TTC549 (cell line): ENCODE results near the gene GLYR1.

Experiments used
- FAIRE-seq: peaks from 2 replicates; lab custom pipeline; 2012; peaks lifted over from hg19 to GRCh38; lab: Jason Lieb, UNC

The GLYR1 gene

DNA sequence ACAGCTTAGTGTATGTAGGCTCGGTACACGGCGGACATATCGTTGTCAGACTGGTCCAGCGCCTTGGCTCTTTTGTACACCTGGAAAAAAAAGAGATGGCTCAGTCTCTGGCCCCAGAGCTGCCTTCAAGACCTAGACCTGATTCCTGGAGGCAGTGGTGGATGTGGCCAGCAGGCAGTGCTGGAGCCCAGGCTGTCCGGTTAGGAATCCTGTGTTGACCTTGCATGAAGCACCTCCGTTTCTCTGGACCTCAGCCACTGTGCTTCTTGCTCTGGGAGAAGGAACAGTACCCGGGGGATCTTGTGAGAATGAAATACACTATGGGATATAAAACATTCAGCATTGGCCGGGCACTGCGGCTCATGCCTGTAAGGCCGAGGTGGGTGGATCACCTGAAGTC lies 41.9 kb downstream of the GLYR1 start:
- FAIRE-seq: no peak

DNA sequence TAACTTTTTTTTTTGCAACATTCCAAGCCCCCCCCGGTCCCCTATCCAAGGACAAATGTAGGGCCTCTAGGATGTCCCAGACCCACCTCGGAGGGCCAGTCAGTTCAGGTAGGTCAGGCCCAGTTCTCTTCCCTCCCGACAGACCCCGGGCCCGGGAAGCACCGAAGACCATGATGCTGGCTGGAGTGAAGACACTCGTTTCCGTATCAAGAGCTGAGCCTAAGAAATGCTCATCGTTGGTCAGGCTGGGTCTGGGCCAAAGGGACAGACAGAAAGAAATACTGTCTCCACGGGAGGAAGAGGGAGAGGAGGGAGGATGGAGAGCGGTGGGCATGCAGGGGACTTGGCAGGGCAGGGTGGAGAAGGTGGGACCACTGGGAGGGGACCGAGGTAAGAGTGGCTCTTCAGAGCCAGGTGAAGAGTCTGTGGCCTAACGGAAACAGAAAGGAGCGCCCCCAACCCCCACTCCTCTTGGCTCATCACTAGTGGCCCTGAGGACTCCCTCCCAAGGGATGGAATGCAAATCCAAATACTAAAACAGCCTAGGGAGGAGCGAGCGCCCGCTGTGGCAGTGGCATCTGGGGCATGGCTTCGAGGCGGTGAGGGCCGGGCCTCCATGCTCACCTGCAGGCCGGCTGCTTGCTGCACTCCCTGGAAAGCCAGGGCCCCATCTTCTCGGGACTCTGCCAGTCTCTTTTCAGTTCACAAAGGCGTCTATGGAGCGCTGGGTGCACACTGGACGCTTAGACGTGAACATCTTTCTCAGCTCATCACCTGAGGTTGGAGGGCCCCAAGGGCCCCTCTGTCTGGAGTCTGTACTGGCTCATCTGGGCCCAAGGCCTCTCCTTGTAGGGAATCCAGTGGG lies 43.0 kb downstream of the GLYR1 start:
- FAIRE-seq: no peak

DNA sequence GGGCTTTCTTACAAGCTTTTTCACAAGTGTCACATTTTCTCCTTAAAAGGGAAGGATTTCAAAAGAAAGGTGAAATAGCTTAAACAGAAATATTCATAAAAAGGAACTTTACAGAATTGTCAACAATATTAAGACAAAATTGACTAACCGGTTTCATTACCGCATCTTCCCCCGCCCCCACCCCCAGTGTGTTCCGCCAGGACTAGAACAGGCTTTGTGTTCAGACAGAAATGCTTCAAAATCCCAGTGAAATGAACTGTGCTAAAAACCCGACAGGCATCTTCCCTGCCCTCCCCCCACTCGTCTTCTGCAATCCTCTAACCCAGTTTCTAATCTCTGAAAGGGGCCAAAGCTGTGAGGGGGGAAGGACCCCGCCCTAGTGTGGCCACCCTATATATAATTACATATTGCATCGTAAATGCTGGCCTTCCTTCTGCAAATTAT lies 43.7 kb downstream of the GLYR1 start:
- FAIRE-seq: no peak

DNA sequence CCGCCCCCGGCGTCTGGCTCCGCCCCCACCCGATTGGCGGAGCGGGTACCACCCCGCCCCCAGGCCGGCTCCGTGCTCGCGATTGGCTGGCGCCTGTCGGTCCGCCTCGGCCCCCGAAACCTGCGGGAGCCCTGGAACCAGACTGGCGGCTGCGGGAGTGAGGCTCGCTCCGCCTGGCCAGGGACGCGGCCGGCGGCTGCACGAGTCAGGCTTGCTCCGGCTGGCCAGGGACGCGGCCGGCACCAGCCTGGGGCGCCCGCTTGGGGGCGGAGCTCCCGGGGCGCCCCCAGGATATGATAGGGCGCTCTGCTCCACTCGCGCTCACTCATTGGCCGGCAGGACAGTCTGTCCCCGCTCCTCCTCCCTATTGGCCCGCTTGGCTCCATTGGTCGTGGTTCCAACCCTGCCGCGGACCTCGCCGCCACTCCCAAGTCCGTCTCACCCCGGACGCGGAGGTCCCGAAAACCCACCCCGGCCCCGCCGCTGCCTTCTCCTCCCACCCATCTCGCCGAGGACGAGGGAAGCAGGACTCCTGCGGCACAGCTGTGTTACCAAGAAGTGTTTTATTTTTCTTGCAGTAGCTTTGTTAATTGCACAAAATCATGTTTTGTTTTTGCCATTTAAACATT lies 44.3 kb downstream of the GLYR1 start:
- no peak for FAIRE-seq

DNA sequence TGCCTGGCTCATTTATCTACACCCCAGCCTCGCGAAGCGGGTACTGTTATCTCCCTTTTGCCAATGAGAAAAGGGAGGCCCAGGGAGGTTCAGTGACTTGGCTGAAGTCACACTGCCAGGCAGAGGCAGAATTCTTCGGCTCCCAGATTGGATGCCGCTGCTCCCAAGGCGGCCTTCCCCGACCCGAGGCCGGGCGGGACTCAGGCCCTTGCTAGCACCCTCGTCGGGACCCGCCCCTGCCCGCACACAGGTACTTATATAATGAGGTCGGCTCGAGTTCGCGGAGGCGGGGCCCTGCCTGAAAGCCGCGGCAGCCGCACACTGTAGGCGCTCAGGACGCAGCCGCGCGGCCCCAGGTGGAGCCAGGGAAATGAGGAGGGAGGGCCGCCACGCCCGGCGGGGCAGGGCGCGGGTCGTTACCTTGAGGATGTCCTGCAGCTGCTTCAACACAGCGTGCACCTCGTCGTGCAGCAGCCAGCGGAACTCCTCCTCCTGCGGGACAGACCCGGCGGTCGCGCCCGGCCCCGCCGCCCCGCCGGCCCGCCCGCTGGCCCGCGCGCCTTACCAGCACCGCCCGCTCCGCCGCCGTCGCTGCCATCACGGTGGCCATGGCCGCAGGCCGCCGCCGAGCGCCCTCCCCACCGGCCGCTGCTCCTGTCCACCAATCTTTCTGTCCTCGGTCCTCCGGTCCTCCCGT lies 45.0 kb downstream of the GLYR1 start, which contains the start of gene ROGDI:
Gene ROGDI, minus strand, starts transcription at position 672 of the 697 bp plus-strand sequence. Its CDS starts 62 bp downstream, at position 610.
- FAIRE-seq: no peak

DNA sequence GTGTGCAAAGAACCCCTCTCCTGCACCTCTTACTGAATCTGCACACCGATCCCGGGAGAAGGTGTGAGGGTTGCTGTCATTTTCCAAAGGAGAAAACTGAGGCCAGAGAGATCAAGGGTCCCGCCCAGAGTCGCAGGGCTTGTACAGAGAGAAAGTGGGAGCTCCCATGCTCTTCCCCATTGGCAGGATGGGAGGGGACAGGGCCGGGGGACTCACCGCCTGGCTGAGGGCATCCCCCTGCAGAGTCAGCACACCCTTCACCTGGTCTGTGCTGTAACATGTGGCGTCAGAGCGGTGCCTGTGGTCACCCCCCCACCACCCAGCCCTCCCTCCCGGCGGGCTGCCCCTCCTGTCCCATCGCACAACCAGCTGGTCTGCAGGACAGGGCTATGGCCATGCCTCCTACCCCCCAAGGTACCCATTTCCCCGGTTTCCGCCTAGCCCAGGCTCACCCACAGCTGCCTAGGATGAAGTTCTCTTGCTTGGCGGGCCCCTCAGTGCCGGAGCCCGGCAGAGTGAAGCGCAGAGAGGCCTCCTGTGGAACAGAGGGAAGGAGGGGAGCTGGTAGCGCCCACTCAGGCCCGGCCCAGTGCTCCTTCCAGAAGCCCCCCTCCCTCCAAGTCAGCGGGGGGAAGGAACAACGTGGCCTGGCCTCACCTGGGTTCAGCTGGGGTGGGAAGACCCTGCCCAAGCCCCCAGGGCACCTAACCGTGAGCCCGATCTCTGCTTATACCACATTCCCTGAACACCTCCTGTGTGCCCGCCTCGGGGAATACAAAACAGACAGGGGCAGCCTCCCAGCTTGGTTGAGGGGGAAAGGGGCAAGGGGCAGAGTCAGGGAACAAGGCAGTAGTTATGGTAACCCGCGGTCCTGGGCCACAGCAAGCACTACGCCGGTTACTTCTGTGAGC lies 45.8 kb downstream of the GLYR1 start:
- no peak for FAIRE-seq

DNA sequence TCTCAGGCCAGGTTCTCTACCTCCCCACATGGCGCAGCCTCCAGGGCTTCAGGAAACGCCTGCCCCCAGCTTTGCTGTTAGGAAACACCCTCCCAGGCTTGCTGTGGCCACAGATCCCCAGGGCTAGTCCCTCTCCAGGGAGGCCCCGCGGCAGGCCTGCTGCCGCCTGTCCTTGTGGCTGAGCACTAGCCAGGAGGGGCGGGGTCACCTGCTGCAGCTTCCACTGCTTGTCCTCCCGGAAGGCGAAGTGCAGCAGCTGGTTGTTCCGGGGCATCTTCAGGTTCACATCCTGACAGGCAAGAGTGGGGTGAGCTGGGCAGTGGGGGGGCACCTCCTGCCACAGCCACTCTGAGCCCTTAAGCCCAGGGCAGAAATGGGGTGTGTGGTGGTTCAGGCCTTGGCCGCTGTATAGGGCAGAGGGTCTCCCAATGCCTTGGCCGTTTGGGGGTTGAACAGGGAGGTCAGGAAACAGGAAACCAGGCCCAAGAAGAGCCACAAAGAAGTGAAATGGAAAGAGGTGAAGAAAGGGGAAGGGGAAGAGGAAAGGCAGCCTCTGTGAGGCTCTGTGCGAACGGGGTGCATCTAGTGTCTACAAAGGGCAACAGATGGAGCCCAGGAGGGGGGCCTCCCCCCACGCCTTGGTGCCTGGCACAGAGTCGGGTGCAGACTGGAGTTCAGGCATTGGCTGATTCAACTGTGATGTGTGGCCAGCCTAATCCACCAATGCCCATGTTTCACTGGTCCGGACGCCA lies 46.6 kb downstream of the GLYR1 start:
- no peak for FAIRE-seq

DNA sequence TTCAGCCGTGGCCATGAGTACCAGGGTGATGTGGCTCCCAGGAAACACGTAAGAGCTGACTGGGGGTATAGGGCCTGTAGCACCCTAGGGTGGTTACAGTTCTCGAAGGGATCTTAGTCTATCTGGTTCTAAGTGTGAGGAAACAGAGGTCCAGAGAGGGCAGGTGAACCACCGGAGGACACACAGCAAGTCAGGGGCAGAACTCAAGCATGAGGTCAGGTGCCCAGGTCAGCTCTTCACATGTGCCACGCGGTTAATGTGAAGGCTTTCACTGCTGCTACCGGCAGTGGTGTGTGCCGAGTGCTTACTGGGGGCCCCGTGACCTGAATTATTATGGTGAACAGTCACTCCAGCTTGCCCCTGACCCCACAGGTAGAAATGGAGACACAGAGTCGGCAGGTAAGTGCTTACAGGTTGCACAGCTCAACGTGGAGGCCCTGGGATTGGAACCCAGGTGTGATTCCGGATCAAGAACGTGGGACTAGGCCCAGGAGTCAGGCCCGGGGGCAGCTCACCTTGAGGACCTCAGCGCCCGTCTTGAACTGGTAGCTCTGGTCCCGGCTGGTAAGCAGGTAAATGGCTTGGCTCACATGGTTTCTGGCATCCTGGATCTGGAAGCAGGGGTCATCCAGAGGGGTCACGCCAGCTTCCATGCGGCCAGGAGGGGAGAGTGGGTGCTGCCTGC lies 47.8 kb downstream of the GLYR1 start:
- FAIRE-seq: no peak

DNA sequence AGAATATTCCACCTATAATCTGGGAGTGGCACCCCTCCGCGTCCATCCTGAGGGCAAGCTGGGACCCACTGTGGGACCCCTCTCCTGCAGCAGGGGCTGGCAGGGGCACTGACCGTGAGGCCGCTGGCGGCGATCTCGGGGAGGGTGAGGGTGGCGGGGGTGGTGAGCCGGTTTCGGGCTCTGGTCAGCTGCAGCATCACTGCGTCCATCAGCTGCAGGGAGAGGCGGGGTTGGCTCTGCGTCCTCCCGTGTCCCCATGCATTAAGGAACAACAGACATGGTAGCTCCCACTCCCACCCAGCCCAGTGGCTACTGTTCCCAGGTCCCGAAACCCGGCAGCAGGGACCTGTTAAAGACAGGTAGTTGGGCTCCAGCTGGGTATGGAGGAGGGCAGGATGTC lies 48.6 kb downstream of the GLYR1 start:
- FAIRE-seq: no peak

DNA sequence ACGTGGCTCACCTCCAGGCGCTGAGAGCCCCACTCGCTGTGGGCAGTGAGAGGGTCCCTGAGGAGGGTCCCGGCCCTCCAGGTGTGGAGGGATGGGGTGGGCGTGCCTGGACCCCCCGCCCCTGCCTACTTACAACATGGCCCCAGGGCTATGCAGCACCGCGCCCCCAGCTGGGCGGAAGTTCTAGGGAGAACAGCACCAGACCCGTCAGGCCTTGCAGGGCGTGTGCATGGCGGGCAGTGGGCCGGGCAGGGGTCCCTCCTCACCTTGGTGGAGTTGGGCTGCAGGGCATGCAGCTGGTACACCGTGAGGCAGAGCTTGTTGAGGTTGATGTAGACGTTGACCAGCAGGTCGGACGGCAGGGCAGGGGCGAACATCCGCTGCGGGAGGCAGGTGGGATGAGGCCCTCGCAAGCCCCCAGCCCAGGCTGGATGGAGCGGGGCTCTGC lies 49.3 kb downstream of the GLYR1 start:
- no peak for FAIRE-seq

DNA sequence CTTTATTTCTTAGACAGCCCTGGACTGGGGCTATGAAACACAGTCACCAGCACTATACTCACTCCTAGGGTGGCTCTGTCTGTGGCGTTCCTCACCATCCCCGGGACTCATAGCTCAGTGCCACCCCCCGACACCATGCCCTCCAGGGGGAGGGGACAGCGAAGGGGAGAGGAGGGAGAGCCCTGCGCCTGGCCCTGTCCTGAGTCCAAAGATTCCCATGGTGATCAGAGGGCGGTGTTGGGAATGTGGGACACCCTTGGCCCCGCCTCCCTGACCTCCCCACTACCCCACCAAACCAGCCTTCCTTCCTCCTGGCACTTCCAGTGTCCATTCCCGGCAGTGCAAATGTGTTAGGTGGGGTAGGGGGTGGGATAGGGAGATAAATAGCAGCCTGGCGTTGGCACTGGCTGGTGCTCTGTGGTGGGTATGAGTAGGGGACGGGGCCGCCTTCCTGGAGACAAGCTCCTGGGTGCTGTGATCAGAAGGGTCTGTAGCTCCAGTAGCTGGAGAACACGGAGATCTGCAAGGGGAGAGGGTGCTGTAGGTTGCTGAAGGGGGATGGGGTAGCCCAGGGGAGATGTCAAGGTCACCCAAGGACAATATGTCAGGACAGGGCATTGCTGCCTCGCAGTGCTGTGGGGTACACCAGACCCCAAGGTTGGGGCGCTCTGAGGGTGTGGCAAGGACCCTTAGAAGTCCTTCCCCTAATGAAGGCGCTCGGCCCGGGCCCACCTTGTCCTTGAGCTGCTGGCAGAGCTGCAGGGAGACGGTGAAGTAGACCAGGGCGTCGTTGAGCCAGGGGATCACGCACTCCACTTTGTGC lies 49.9 kb downstream of the GLYR1 start:
- FAIRE-seq: no peak

DNA sequence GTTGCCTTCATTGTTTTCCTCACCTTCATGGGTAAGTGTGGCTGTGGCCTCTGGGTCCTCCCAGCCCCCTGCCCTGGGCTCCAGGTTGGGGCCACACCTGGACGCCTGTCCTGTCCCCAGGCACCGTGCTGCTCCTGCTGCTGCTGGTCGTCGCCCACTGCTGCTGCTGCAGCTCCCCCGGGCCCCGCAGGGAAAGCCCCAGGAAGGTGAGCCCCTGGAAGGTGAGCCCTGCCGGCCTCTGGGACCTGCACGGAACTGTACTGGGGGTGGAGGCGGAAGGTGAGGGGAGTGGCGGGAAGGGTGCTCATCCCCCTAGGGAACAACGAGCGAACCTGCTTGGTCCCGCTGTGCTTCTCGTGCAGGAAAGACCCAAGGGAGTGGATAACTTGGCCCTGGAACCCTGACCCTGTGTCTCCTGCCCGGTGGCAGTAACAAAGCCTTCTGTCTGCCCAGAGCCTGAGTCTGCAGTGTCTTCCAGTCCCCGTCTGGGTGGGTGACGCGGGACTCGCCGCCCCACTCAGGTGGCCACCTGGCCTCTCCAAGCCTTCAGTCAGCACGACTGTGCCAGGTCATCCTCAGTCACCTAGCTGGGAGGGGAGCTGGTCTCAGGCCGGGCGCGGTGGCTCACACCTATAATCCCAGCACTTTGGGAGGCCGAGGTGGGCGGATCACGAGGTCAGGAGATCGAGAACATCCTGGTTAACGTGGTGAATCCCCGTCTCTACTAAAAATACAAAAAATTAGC lies 51.1 kb downstream of the GLYR1 start:
- no peak for FAIRE-seq

DNA sequence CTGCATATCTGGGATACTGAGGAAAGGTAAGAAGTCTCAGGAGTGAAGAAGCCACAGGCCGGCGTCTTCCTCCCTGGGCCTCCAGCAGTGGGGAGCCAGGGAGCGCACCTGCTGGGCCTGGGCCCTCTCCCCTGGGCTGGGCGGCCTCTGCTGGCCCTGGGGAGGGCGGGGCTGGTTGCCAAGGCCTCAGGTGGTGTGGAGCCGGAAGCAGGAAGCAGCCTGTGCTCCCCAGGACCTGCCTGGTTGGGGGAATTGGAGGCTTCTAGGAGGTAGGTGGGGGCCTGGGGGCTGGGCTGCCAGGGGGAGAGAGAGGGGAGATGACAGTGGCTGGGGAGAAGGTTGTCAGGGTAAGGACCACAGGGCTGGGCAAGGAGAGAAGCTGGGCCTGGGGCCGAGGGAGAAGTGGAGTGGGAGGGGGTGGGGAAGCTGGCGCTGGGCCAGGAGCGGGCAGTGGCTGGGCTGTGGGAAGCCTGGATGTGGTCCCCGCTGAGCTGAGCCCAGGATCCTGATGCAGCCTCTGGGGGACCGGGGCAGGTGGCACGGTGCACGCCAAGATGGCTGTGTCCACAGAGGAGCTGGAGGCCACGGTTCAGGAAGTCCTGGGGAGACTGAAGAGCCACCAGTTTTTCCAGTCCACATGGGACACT lies 51.8 kb downstream of the GLYR1 start, which contains the start of gene SMIM22:
Gene SMIM22, plus strand, starts transcription at position 189 of the 647 bp plus-strand sequence. Its CDS starts 366 bp downstream, at position 555.
- FAIRE-seq: no peak

DNA sequence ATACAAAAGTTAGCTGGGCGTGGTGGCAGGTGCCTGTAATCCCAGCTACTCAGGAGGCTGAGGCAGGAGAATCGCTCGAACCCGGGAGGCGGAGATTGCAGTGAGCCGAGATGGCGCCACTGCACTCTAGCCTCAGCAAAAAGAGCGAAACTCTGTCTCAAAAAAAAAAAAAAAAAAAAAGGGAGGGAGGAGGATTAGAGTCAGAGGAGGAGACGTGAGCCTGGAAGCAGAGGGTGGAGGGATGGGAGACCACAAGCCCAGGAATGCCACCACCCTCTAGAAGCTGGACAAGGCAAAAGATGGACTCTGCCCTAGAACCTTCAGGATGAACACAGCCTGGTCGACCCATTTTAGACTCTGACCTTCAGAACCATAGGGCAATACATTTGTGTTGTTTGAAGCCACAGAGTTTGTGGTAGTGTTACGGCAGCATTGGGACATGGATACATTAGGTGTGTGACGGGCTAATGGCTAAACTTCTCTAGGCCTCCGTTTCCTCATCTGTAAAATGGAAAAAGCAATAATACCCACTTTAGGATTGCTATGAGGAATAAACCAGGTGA lies 54.1 kb downstream of the GLYR1 start:
- FAIRE-seq: no peak

DNA sequence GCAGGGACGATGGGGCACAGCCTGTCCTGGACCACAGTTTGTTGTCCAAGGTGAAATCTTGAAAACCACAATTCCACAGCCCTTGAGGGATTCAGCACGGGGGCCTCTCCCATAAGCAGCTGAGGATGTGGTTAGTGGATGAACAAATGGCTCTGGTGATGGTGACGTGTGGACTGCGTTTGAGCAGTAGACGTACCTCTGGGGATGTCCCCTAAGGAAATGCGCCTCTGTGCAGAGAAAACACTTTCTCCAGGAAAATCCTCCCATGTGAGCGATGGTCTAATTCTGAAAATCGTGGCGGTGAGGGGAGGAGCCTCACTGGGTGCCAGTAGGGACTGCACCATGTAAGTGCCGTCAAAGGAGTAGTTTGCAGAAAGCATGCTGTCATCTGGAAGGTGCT lies 56.2 kb downstream of the GLYR1 start:
- FAIRE-seq: no peak

DNA sequence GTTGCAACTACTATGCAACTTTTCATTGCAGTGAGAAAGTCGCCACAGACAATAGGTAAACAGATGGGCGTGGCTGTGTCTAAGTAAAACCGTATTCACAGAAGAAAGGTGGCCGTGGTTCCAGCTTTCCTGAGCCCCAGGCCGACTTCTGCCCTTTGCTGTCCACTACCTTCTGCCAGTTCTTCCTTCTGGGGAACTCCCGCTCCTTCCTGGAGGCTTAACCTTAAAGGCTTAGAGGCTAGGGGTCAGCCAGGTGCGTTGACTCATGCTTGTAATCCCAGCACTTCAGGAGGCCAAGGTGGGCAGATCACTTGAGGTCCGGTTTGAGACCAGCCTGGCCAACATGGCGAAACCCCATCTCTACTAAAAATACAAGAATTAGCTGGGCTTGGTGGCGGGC lies 56.8 kb downstream of the GLYR1 start:
- no peak for FAIRE-seq

DNA sequence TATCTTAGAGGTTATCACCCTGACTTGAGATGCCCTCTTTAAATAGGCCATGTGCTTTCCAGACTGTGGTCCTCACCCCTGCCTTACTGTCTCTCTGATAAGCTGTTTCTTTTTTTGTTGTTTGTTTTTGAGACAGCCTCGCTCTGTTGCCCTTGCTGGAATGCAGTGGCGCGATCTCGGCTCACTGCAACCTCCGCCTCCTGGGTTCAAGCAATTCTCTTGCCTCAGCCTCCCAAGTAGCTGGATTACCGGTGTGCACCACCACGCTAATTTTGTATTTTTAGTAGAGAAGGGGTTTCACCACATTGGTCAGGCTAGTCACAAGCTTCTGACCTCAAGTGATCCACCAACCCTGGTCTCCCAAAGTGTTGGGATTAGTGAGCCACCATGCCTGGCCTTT lies 58.2 kb downstream of the GLYR1 start:
- no peak for FAIRE-seq

DNA sequence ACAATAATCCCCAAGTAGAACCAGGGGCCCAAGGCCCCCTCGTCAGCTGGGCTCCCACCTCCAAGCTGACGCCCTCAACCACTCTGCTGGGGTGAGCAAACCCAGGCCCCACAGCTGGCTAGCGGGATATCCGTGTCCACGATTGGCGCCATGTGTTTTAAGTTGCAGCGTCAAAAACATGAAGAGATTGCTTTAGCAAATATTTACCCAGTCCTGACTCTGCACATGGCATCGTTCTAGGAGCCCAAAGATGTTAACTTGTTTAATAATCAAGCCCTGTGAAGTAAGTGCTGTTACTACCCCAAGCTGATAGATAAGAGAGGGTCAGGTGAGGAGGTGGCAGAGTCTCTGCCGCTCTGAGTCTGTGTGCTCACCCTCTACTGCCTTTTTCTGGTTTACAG lies 58.6 kb downstream of the GLYR1 start:
- no peak for FAIRE-seq
